Stimulated activated CD8-positive, alpha-beta memory T cell treated with anti-CD3 and anti-CD28 coated beads, Interleukin-7, amount 100 ng/mL, for 1 hour (primary cell): ENCODE measurements around the gene ADAM19.

ENCODE experiments used
- DNase-seq, 2 donors: peaks; one replicate each; pipeline ENCODE4 v3.0.0-alpha.2; 2020; ENCODE audit warnings: low read depth in 2 of 2

ADAM19 gene

GRCh38 chr5:157516626-157517325 lies 58.8 kb downstream of the ADAM19 start:
- DNase-seq: no peak

- DNase-seq: no peak
Measured at GRCh38 chr5:157516006-157516405, 59.6 kb downstream of the ADAM19 start.

- DNase-seq: no peak
Measured at GRCh38 chr5:157514974-157515373, 60.6 kb downstream of the ADAM19 start.

DNA sequence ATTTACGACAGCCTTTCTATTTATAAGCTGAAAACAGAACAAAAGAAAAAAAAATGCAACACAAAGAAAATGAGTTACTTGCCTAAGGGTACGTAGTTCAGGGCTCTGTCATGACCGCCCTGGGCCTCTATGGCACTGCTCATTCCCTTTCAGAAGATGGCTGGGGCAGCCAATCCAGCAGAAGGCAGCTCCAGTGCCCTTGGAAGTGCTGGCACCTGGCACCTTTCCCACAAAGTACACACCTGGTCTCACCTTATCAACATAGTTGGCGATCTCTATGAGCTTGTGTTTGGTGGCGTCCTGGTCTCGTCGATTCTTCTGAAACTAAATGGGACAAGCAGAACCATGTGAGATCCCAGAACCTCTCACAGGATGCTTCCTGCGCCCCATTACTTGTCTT lies 62.4 kb downstream of the ADAM19 start:
- DNase-seq: no peak

DNA sequence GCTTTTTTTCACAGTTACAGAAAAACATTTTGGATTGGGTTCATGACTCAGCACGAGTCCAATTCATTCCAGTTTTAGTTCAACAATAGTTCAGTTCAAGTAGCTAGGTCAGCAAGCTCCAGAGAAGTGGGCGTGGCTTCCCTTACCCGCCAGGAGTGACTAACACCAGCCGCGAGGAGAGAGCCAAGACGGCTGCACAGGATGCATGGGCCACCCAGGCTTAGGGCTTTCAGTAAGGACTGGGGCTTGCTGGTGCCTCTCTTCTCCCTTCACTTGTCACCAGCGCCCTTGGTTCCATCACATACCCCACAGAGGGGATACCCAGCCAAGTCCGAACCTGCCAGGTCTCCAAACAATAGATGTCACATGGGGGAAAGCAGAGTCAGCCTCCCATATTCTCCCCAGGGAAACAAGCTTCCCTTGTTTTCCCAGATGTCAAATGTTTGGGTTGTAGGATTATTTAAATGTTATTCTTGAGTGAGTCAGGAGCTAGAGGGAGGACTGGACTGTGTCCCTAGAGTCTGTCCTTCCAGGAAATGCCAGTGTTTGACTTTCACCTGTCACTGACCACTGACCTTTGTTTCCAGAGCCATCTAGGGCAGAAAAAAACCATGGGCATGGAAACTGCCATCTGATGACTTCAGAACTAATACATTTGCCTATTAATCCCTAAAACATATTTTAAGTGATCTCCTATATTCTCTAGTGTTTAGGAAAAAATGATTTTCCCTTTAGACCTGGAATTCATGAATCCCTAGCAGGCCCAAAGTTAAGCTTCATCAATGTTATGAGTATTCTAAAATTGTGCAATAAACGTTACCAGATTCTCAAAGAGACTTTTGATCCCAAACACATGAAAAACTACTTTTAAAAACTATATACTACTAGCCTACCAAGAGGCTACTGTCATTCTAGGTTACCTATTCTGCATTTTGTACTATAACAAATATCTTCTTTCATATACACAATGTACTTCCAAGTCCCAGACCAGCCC lies 63.6 kb downstream of the ADAM19 start:
- DNase-seq: no peak

GRCh38 chr5:157510682-157511081 lies 64.9 kb downstream of the ADAM19 start:
- no peak for DNase-seq

GRCh38 chr5:157509587-157509986 lies 66.0 kb downstream of the ADAM19 start:
- DNase-seq: no peak

DNA sequence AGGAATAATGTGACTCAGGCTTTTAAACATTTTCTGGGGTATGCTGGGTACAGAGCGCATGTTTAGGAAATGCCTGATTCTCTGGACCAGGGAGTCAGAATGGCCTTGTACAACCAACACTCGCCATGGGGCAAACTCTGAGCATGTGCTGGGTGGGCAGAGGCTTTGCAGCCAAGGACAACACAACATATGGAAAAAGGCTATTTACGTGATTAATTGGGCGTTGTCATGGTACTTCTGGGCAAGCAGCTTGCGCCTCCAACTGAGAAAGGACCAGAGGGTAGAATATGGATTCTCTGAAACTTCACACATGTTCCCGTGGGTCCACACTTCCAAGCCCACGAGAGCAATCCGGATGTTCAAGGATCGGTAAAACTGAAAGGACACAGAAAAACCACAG lies 66.5 kb downstream of the ADAM19 start:
- DNase-seq: no peak

- no peak for DNase-seq
Measured at GRCh38 chr5:157506981-157507780, 68.4 kb downstream of the ADAM19 start.

DNA sequence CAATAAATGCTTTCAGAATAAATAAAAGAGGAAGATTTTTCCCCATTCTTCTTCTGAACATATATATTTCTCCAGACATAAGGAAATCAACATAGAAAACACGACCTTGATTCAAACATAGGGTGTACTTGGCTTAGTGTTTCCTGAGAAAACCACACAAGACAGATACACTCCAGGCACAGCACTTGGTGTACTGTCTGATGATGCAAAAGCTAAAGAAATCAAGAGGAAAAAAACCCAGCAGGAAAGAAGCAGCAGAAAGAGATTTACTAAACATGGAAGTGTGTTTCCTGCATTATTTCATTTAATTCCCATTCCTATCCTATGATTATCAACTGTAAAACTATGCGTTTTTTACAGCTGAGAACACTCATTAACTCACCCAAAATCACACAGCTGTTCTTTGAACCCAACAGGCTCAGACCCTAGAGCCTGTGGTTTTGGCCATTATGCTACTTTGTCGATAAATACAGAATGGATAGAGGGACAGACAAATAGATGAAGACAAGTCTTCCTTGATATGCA lies 69.4 kb downstream of the ADAM19 start:
- DNase-seq: no peak

- no peak for DNase-seq
Measured at GRCh38 chr5:157505496-157505895, 70.1 kb downstream of the ADAM19 start.

DNA sequence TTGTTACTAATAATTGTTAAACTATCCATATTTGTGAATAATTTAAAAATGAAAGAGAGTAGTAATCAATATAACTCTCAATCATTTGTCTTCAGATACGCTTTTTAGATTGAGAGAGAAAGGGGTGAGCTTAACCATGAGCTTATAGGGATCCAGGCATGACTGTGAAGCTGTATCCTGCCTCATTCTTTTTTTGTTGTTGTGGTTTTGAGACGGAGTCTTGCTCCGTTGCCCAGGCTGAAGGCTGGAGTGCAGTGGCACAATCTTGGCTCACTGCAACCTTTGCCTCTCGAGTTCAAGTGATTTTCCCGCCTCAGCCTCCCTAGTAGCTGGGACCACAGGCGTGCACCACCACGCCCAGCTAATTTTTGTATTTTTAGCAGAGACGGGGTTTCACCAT lies 71.5 kb downstream of the ADAM19 start:
- DNase-seq: no peak

- no peak for DNase-seq
Measured at GRCh38 chr5:157502143-157502647, 73.4 kb downstream of the ADAM19 start.

DNA sequence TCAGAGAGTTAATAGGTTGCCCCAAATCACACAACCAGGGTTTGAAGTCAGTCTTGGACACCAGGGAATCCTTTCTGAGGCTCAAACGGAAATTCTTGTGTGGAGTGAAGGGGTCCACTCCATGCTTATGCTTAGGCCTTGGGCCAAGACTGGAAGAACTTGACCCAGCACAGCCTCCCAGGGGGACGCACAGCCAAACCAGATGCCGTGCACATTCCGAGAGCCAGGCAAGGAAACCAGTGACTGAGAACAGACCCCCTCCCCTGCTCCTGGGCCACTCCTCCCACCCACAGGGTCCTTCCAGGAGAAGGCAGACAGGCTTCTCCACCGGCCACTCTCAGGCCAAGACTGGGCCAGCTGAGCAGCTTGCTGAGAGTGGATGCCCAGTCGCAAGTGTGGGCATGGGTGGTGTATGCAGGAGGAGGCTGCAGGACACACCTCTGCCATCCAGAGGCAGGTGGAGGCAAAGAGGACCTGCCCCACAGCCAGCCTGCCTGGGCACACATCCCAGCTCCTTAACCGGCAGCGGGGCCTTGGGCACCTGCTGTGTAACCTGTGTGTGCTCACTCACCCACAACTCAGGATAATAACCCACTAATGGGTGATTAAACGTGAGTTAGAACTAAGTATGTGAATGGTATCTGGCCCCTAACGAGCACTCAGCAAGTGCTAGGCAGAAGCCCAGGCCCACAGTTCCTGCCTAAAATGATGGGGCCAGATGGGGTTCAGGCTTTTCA lies 77.5 kb downstream of the ADAM19 start:
- no peak for DNase-seq

DNA sequence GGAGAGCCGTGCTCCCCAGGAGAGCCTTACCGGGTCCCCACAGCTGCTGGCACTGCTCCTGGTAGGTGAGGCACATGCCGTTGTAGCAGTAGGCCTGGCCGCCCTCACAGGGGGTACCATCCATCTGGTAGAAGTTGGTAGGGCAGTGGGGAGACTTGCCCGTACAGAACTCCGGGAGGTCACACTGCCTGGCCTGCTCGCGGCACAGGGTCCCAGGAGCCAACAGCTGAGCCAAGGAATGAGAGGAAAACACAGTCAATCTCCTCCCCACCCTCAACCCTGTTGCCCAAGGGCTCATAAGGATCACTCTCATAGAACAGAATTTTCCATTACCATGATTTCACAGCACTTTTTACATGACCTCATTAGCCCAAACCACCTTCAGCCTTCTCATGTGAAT lies 78.7 kb downstream of the ADAM19 start:
- DNase-seq: no peak

DNA sequence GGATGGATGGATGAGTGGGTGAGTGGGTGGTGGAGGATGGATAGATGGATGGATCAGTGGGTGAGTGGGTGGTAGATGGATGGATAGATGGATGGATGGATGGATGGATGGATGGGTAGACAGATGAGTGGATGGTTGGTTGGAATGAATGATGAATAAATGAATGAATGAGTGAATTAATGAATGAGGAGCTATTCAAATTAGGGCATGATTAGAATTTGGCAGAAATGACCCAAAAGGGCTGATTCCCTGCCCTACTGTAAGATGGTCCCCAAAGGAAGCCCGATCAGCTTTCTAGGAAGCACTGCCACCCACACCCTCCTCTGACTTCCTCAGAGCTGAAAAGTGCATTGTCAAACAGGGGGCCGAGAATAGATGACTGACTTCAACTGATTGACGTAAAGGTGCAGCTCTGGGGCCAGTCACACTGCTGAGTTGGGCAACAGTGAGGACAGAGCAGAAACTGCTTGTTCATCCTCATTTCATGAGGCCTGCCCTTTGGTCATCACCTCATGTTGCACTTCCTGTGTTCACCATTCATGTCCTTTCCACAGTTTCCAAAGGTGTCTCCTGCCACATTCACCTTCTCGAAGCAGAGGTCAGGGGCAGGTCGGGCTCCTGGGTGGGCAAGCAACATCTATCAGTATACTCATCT lies 81.3 kb downstream of the ADAM19 start:
- no peak for DNase-seq

GRCh38 chr5:157492886-157493285 lies 82.7 kb downstream of the ADAM19 start:
- no peak for DNase-seq

- DNase-seq: no peak
Measured at GRCh38 chr5:157491471-157491995, 84.0 kb downstream of the ADAM19 start.

GRCh38 chr5:157487358-157487757 lies 88.2 kb downstream of the ADAM19 start:
- no peak for DNase-seq

- DNase-seq: no peak
Measured at GRCh38 chr5:157486861-157487260, 88.7 kb downstream of the ADAM19 start.
